ENCODE results near the gene ZNF493.

ZNF493 gene

GRCh38 chr19:21460686-21461085, 63.8 kb downstream of the ZNF493 start:
- CTCF ChIA-PET = interaction anchor here (1.3 kb wide), 1 partner anchor 250 kb away, joined by 3 read pairs; no protein-coding TSS in a partner anchor
- H3K9me3 ChIP-seq (ENCODE audit: control extremely low read depth in 1 of 5, control insufficient read depth in 4 of 5, insufficient read depth in 2 of 5, low read depth in 1 of 5, low read length in 4 of 5) = peaks cover 3 to 19% (median 14%) of the 10 kb centered on the region in 5 experiments
- peaks cover 0 to 8% (median 1%) of the 10 kb centered on the region in 4 experiments for H3K4me1 ChIP-seq (ENCODE audit: control extremely low read depth in 1 of 4, control insufficient read depth in 4 of 4, insufficient read depth in 4 of 4, low read length in 3 of 4)
- POLR2A ChIA-PET = no interaction called here
- no peaks in the 10 kb centered on the region for H3K27me3 ChIP-seq (replicated peaks in 2 of 5; ENCODE audit: control insufficient read depth in 4 of 5, insufficient read depth in 5 of 5, low read length in 4 of 5)
- H3K4me3 ChIP-seq (ENCODE audit: control insufficient read depth in 1 of 7, extremely low read depth in 1 of 7, insufficient read depth in 4 of 7, low read depth in 2 of 7, low read length in 6 of 7) = no peak overlapping the region
- peaks cover 0 to 26% (median 13%) of the 10 kb centered on the region in 4 experiments for H3K36me3 ChIP-seq (ENCODE audit: control insufficient read depth in 4 of 4, insufficient read depth in 4 of 4, low read length in 3 of 4)
- H3K27ac ChIP-seq (ENCODE audit: insufficient read depth in 1 of 2, low read depth in 1 of 2, low read length in 2 of 2, poor library complexity in 1 of 2, severe bottlenecking in 2 of 2) = no peak overlapping the region
- DNase-seq = no peak

- H3K27ac ChIP-seq (ENCODE audit: insufficient read depth in 1 of 2, low read depth in 1 of 2, low read length in 2 of 2, poor library complexity in 1 of 2, severe bottlenecking in 2 of 2) = peak overlapping the region in 1 of 2 experiments; percentile 18
- peaks cover 0 to 17% (median 6%) of the 10 kb centered on the region in 4 experiments for H3K36me3 ChIP-seq (ENCODE audit: control insufficient read depth in 4 of 4, insufficient read depth in 4 of 4, low read length in 3 of 4)
- 91% methylated on average over 14 of the region's 16 CpGs for WGBS (ENCODE audit: insufficient coverage)
- no peaks in the 10 kb centered on the region for H3K27me3 ChIP-seq (replicated peaks in 2 of 5; ENCODE audit: control insufficient read depth in 4 of 5, insufficient read depth in 5 of 5, low read length in 4 of 5)
- H3K4me1 ChIP-seq (ENCODE audit: control extremely low read depth in 1 of 4, control insufficient read depth in 4 of 4, insufficient read depth in 4 of 4, low read length in 3 of 4) = peaks cover 0 to 8% (median 1%) of the 10 kb centered on the region in 4 experiments
- H3K4me3 ChIP-seq (ENCODE audit: control insufficient read depth in 1 of 7, extremely low read depth in 1 of 7, insufficient read depth in 4 of 7, low read depth in 2 of 7, low read length in 6 of 7) = peak overlapping the region in 4 of 7 experiments; percentile 84 to 92 (median 86)
- ChIA-PET POLR2A (no interaction called here), CTCF (no interaction called here)
- no peak for DNase-seq
- peaks cover 0 to 9% (median 8%) of the 10 kb centered on the region in 5 experiments for H3K9me3 ChIP-seq (ENCODE audit: control extremely low read depth in 1 of 5, control insufficient read depth in 4 of 5, insufficient read depth in 2 of 5, low read depth in 1 of 5, low read length in 4 of 5)
Observed at GRCh38 chr19:21462540-21462939, 65.6 kb downstream of the ZNF493 start.

GRCh38 chr19:21463449-21464105, 66.6 kb downstream of the ZNF493 start:
- Histone ChIP-seq H3K9me3 (ENCODE audit: control extremely low read depth in 1 of 5, control insufficient read depth in 4 of 5, insufficient read depth in 2 of 5, low read depth in 1 of 5, low read length in 4 of 5) (peaks cover 0 to 4% (median 3%) of the 10 kb centered on the region in 5 experiments), H3K36me3 (ENCODE audit: control insufficient read depth in 4 of 4, insufficient read depth in 4 of 4, low read length in 3 of 4) (peaks cover 0 to 9% (median 2%) of the 10 kb centered on the region in 4 experiments), H3K27me3 (replicated peaks in 2 of 5; ENCODE audit: control insufficient read depth in 4 of 5, insufficient read depth in 5 of 5, low read length in 4 of 5) (no peaks in the 10 kb centered on the region), H3K4me1 (ENCODE audit: control extremely low read depth in 1 of 4, control insufficient read depth in 4 of 4, insufficient read depth in 4 of 4, low read length in 3 of 4) (peaks cover 0 to 8% (median 1%) of the 10 kb centered on the region in 4 experiments), H3K4me3 (ENCODE audit: control insufficient read depth in 1 of 7, extremely low read depth in 1 of 7, insufficient read depth in 4 of 7, low read depth in 2 of 7, low read length in 6 of 7) (peak overlapping the region; percentile 48 to 96 (median 84)), H3K27ac (ENCODE audit: insufficient read depth in 1 of 2, low read depth in 1 of 2, low read length in 2 of 2, poor library complexity in 1 of 2, severe bottlenecking in 2 of 2) (peak overlapping the region; percentile 25 to 83)
- DNase-seq = peak; percentile 88 to 97 (median 96)
- POLR2A ChIA-PET = interaction anchor here (0.5 to 0.6 kb wide), 2 partner anchors 10 to 159 kb away, joined by 3 read pairs; no protein-coding TSS in a partner anchor
- CTCF ChIA-PET = interaction anchor here (0.7 to 1.1 kb wide), 2 partner anchors 67 to 216 kb away, joined by 3 read pairs; partner anchors contain the start of gene ZNF493
- WGBS (ENCODE audit: insufficient coverage) = under 1% methylated on average over 31 of the region's 38 CpGs

- H3K27ac ChIP-seq (ENCODE audit: insufficient read depth in 1 of 2, low read depth in 1 of 2, low read length in 2 of 2, poor library complexity in 1 of 2, severe bottlenecking in 2 of 2) = no peak overlapping the region
- ChIA-PET CTCF (interaction anchor here (0.9 kb wide), 1 partner anchor 16 kb away, joined by 4 read pairs; no protein-coding TSS in a partner anchor), POLR2A (no interaction called here)
Observed at GRCh38 chr19:21466627-21467026, 69.7 kb downstream of the ZNF493 start.

GRCh38 chr19:21468791-21469190, 71.9 kb downstream of the ZNF493 start:
- 84% methylated on average over 4 of the region's 5 CpGs for WGBS (ENCODE audit: insufficient coverage)
- H3K4me3 ChIP-seq (ENCODE audit: control insufficient read depth in 1 of 7, extremely low read depth in 1 of 7, insufficient read depth in 4 of 7, low read depth in 2 of 7, low read length in 6 of 7) = no peak overlapping the region
- H3K27me3 ChIP-seq (replicated peaks in 2 of 5; ENCODE audit: control insufficient read depth in 4 of 5, insufficient read depth in 5 of 5, low read length in 4 of 5) = no peaks in the 10 kb centered on the region
- peaks cover 0 to 3% (median 0%) of the 10 kb centered on the region in 5 experiments for H3K9me3 ChIP-seq (ENCODE audit: control extremely low read depth in 1 of 5, control insufficient read depth in 4 of 5, insufficient read depth in 2 of 5, low read depth in 1 of 5, low read length in 4 of 5)
- peak in 2 of 3 donors; percentile 10 to 58 for DNase-seq
- POLR2A ChIA-PET = no interaction called here
- H3K4me1 ChIP-seq (ENCODE audit: control extremely low read depth in 1 of 4, control insufficient read depth in 4 of 4, insufficient read depth in 4 of 4, low read length in 3 of 4) = peaks cover 0 to 4% (median 0%) of the 10 kb centered on the region in 4 experiments
- no peaks in the 10 kb centered on the region for H3K36me3 ChIP-seq (ENCODE audit: control insufficient read depth in 4 of 4, insufficient read depth in 4 of 4, low read length in 3 of 4)
- H3K27ac ChIP-seq (ENCODE audit: insufficient read depth in 1 of 2, low read depth in 1 of 2, low read length in 2 of 2, poor library complexity in 1 of 2, severe bottlenecking in 2 of 2) = no peak overlapping the region
- CTCF ChIA-PET = interaction anchor here (0.5 to 1.5 kb wide), 3 partner anchors 12 to 57 kb away, joined by 3 to 4 read pairs (median 4); no protein-coding TSS in a partner anchor

More at GRCh38 chr19:21466627-21467026, 69.7 kb downstream of the ZNF493 start:
- H3K36me3 ChIP-seq (ENCODE audit: control insufficient read depth in 4 of 4, insufficient read depth in 4 of 4, low read length in 3 of 4) = no peaks in the 10 kb centered on the region
- peaks cover 0 to 2% (median 0%) of the 10 kb centered on the region in 5 experiments for H3K9me3 ChIP-seq (ENCODE audit: control extremely low read depth in 1 of 5, control insufficient read depth in 4 of 5, insufficient read depth in 2 of 5, low read depth in 1 of 5, low read length in 4 of 5)
- H3K4me1 ChIP-seq (ENCODE audit: control extremely low read depth in 1 of 4, control insufficient read depth in 4 of 4, insufficient read depth in 4 of 4, low read length in 3 of 4) = peaks cover 0 to 8% (median 1%) of the 10 kb centered on the region in 4 experiments
- no peaks in the 10 kb centered on the region for H3K27me3 ChIP-seq (replicated peaks in 2 of 5; ENCODE audit: control insufficient read depth in 4 of 5, insufficient read depth in 5 of 5, low read length in 4 of 5)
- no peak for DNase-seq
- H3K4me3 ChIP-seq (ENCODE audit: control insufficient read depth in 1 of 7, extremely low read depth in 1 of 7, insufficient read depth in 4 of 7, low read depth in 2 of 7, low read length in 6 of 7) = no peak overlapping the region
- 94% methylated on average over 5 of the region's 8 CpGs for WGBS (ENCODE audit: insufficient coverage)

GRCh38 chr19:21472507-21472906, 75.6 kb downstream of the ZNF493 start:
- Histone ChIP-seq H3K27ac (ENCODE audit: insufficient read depth in 1 of 2, low read depth in 1 of 2, low read length in 2 of 2, poor library complexity in 1 of 2, severe bottlenecking in 2 of 2) (no peak overlapping the region), H3K9me3 (ENCODE audit: control extremely low read depth in 1 of 5, control insufficient read depth in 4 of 5, insufficient read depth in 2 of 5, low read depth in 1 of 5, low read length in 4 of 5) (peaks cover 0 to 3% (median 0%) of the 10 kb centered on the region in 5 experiments), H3K4me1 (ENCODE audit: control extremely low read depth in 1 of 4, control insufficient read depth in 4 of 4, insufficient read depth in 4 of 4, low read length in 3 of 4) (peaks cover 0 to 12% (median 9%) of the 10 kb centered on the region in 4 experiments), H3K36me3 (ENCODE audit: control insufficient read depth in 4 of 4, insufficient read depth in 4 of 4, low read length in 3 of 4) (no peaks in the 10 kb centered on the region), H3K4me3 (ENCODE audit: control insufficient read depth in 1 of 7, extremely low read depth in 1 of 7, insufficient read depth in 4 of 7, low read depth in 2 of 7, low read length in 6 of 7) (no peak overlapping the region), H3K27me3 (replicated peaks in 2 of 5; ENCODE audit: control insufficient read depth in 4 of 5, insufficient read depth in 5 of 5, low read length in 4 of 5) (no peaks in the 10 kb centered on the region)
- CTCF ChIA-PET = interaction anchor here (2.0 to 2.3 kb wide), 2 partner anchors 11 to 22 kb away, joined by 4 to 8 read pairs; no protein-coding TSS in a partner anchor
- DNase-seq = no peak
- POLR2A ChIA-PET = interaction anchor here (0.6 kb wide), 1 partner anchor 33 kb away, joined by 3 read pairs; the partner anchor contains the start of gene ZNF429

Measured in common myeloid progenitor, CD34-positive (primary cell).